Panc1 (cell line): ENCODE results near the gene DBH. TPM values are rescaled to one million over a fixed set of nuclear protein-coding genes. Genes with fewer than 3 reads are reported as not detected.

Experiments used
- ATAC-seq: fragments of 200-7000 bp; cut with Tn5 transposase; 2 replicates; pipeline ENCODE4 v1.9.1; 2020; ENCODE audit warnings: mild to moderate bottlenecking, moderate library complexity
- BruUV-seq: library from RNA; stranded (reverse); fragments of 400-500 nt; replicated peaks from 2 replicates; lab custom pipeline; 2021; lab: Mats Ljungman, UMichigan
- CTCF ChIA-PET: fragments of 300-600 bp; sonication (Branson Sonifier 250); formaldehyde crosslinking; loops from one replicate; lab custom pipeline; 2022; ENCODE audit warnings: antibody characterized with exemption; lab: Charles Lee
- POLR2A ChIA-PET: fragments of 300-600 bp; sonication (Branson Sonifier 250); formaldehyde crosslinking; loops from one replicate; lab custom pipeline; 2022; ENCODE audit warnings: antibody characterized with exemption; lab: Charles Lee
- DNase-seq: peaks from one replicate; pipeline ENCODE4 v3.0.0-alpha.2; 2010; ENCODE audit warnings: low read depth, low spot score
- H3K27ac ChIP-seq: 2 replicates; pipeline ENCODE4 v1.5.1; 2011; ENCODE audit warnings: mild to moderate bottlenecking, low read length, inconsistent platforms
- H3K27me3 ChIP-seq: fragments of 200-500 bp; sonication (Bioruptor generic); 2 replicates; pipeline ENCODE4 v1.6.0; 2014; ENCODE audit warnings: low read length, inconsistent platforms; ENCODE audit not compliant: control insufficient read depth, insufficient read depth
- H3K36me3 ChIP-seq: fragments of 200-500 bp; sonication (Bioruptor generic); 2 replicates; pipeline ENCODE4 v1.5.1; 2014; ENCODE audit warnings: inconsistent platforms, mild to moderate bottlenecking, low read length, moderate library complexity; ENCODE audit not compliant: control insufficient read depth, insufficient read depth
- H3K4me1 ChIP-seq: 2 replicates; pipeline ENCODE4 v1.5.1; 2011; ENCODE audit warnings: inconsistent platforms, mild to moderate bottlenecking, low read length, moderate library complexity; ENCODE audit not compliant: control insufficient read depth, insufficient read depth
- H3K4me3 ChIP-seq, 2 experiments: 2 replicates each; pipeline ENCODE4 v1.5.1; 2011 to 2012; ENCODE audit warnings: low read depth in 2 of 2, low read length in 2 of 2, mild to moderate bottlenecking in 2 of 2, inconsistent platforms in 1 of 2, moderate library complexity in 1 of 2
- H3K9me3 ChIP-seq: fragments of 200-500 bp; sonication (Bioruptor generic); 2 replicates; pipeline ENCODE4 v1.5.1; 2014; ENCODE audit warnings: low read depth, mild to moderate bottlenecking, inconsistent platforms, low read length, moderate library complexity; ENCODE audit not compliant: control insufficient read depth, insufficient read depth
- POLR2AphosphoS5 ChIP-seq: IDR thresholded peaks from 2 replicates; pipeline ENCODE4 v1.6.1; 2012; ENCODE audit warnings: mild to moderate bottlenecking, low read depth, low read length, moderate library complexity
- SIN3A ChIP-seq: IDR thresholded peaks from 2 replicates; pipeline ENCODE4 v1.6.1; 2012; ENCODE audit warnings: low read depth, mild to moderate bottlenecking, low read length, moderate library complexity, borderline replicate concordance; ENCODE audit not compliant: insufficient read depth
- TCF7L2 ChIP-seq: IDR thresholded peaks from 2 replicates; pipeline ENCODE4 v1.6.1; 2011; ENCODE audit warnings: mild to moderate bottlenecking, low read depth, low read length, inconsistent platforms
- in situ Hi-C: cut with HindIII; loops from 2 replicates; pipeline ENCODE4 v1.10.0; 2016; ENCODE audit warnings: low sequenced_read_pairs, low pct_unique_long_range_greater_than_20kb
- intact Hi-C: fragments of 100-400 bp; cut with micrococcal nuclease; formaldehyde crosslinking; loops from one replicate; pipeline ENCODE4 v1.10.0; 2022; ENCODE audit not compliant: unreplicated experiment
- total RNA-seq: library from RNA; stranded (reverse); gene quantifications from one replicate; pipeline ENCODE4 v1.2.1, GENCODE V29; 2021; ENCODE audit not compliant: unreplicated experiment
- TF ChIP-seq, protein P1 (sequence below): fragments of 450-650 bp; IDR thresholded peaks from 2 replicates; pipeline ENCODE4 v1.5.1; 2017; ENCODE audit warnings: mild to moderate bottlenecking
- TF ChIP-seq, protein P2 (sequence below), 2 experiments: IDR thresholded peaks; 2 replicates each; pipeline ENCODE4 v1.6.1; 2011 to 2012; ENCODE audit warnings: low read depth in 2 of 2, control low read depth in 1 of 2, low read length in 1 of 2, mild to moderate bottlenecking in 1 of 2, moderate library complexity in 1 of 2; ENCODE audit not compliant: insufficient read depth in 1 of 2

DBH gene
- total RNA-seq, 1 experiment from 2014 or later, result not detected

DNA sequence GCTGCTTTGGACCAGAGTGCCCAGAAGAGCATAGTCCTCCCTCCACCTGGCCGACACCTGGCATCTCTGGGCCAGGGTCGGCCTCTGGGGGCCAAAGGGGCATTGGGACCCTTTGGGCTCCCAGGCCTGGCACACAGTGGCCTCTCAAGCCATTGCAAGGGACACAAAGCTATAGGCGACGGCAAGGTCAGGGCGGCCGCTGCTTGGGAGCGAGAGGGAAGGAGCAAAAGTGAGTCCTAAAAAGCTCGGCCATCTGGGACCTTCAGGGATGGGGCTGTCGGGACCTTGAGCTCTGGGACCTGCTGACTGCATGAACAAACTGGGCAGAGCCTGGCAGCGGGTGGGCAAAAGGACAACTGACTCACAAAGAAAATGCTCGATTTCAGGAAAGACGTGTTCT, 13.9 kb downstream of the DBH start:
- TF ChIP-seq TCF7L2 (no peak), POLR2AphosphoS5 (no peak), SIN3A (no peak)
- TF ChIP-seq, protein P1, sequence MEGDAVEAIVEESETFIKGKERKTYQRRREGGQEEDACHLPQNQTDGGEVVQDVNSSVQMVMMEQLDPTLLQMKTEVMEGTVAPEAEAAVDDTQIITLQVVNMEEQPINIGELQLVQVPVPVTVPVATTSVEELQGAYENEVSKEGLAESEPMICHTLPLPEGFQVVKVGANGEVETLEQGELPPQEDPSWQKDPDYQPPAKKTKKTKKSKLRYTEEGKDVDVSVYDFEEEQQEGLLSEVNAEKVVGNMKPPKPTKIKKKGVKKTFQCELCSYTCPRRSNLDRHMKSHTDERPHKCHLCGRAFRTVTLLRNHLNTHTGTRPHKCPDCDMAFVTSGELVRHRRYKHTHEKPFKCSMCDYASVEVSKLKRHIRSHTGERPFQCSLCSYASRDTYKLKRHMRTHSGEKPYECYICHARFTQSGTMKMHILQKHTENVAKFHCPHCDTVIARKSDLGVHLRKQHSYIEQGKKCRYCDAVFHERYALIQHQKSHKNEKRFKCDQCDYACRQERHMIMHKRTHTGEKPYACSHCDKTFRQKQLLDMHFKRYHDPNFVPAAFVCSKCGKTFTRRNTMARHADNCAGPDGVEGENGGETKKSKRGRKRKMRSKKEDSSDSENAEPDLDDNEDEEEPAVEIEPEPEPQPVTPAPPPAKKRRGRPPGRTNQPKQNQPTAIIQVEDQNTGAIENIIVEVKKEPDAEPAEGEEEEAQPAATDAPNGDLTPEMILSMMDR, result no peak
- TF ChIP-seq, protein P2, sequence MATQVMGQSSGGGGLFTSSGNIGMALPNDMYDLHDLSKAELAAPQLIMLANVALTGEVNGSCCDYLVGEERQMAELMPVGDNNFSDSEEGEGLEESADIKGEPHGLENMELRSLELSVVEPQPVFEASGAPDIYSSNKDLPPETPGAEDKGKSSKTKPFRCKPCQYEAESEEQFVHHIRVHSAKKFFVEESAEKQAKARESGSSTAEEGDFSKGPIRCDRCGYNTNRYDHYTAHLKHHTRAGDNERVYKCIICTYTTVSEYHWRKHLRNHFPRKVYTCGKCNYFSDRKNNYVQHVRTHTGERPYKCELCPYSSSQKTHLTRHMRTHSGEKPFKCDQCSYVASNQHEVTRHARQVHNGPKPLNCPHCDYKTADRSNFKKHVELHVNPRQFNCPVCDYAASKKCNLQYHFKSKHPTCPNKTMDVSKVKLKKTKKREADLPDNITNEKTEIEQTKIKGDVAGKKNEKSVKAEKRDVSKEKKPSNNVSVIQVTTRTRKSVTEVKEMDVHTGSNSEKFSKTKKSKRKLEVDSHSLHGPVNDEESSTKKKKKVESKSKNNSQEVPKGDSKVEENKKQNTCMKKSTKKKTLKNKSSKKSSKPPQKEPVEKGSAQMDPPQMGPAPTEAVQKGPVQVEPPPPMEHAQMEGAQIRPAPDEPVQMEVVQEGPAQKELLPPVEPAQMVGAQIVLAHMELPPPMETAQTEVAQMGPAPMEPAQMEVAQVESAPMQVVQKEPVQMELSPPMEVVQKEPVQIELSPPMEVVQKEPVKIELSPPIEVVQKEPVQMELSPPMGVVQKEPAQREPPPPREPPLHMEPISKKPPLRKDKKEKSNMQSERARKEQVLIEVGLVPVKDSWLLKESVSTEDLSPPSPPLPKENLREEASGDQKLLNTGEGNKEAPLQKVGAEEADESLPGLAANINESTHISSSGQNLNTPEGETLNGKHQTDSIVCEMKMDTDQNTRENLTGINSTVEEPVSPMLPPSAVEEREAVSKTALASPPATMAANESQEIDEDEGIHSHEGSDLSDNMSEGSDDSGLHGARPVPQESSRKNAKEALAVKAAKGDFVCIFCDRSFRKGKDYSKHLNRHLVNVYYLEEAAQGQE (IDR thresholded peaks at IDR 0.05; ENCODE audit: insufficient read depth in 1 of 2, low read depth in 2 of 2, low read length in 1 of 2), result no peak
- Histone ChIP-seq H3K27ac (no peak overlapping the region), H3K4me3 (no peak overlapping the region), H3K4me1 (no peaks in the 10 kb centered on the region), H3K36me3 (no peaks in the 10 kb centered on the region), H3K9me3 (no peaks in the 10 kb centered on the region), H3K27me3 (no peaks in the 10 kb centered on the region; the same call in 1 of the 2 replicates)
- DNase-seq (no peak), ATAC-seq (no peak)
- POLR2A ChIA-PET, result interaction anchor here (0.6 kb wide), 1 partner anchor 118 kb away, joined by 6 read pairs; no protein-coding TSS in a partner anchor
- in situ Hi-C loops, result no loop called here
- intact Hi-C loops, result no loop called here
- BruUV-seq, result no TSS peak
- CTCF ChIA-PET, result no interaction called here

DNA sequence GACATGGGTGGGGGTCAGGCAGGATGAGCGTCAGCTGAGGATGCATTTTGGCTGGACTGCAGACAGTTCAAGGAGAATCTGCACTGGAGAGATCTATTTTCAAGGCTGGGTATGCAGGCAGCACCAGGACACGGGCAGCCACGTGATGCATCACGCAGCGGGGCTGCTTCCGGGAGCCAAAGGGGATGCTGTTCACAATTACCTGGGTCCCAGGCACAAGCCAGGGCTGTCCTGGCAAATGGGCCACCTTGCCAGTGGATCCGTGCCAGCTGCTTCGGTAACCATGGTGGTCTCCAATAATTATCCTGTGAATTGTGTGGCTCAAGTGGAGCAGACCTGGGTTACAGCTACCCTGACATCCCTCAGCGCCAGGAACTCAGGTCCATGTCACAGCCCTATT, 17.5 kb downstream of the DBH start:
- TF ChIP-seq, protein P2 (IDR thresholded peaks at IDR 0.05; ENCODE audit: insufficient read depth in 1 of 2, low read depth in 2 of 2, low read length in 1 of 2), result no peak
- TF ChIP-seq, protein P1, result no peak
- TF ChIP-seq SIN3A (no peak), POLR2AphosphoS5 (no peak), TCF7L2 (no peak)
- no peak for DNase-seq
- H3K27me3 ChIP-seq, result no peaks in the 10 kb centered on the region; the same call in 1 of the 2 replicates

More for the DNA sequence above, 17.5 kb downstream of the DBH start:
- H3K9me3 ChIP-seq, result no peaks in the 10 kb centered on the region
- in situ Hi-C loops, result no loop called here
- no TSS peak for BruUV-seq
- H3K4me3 ChIP-seq, result no peak overlapping the region
- no peaks in the 10 kb centered on the region for H3K4me1 ChIP-seq
- intact Hi-C loops, result no loop called here
- H3K27ac ChIP-seq, result no peak overlapping the region
- H3K36me3 ChIP-seq, result no peaks in the 10 kb centered on the region
- CTCF ChIA-PET, result no interaction called here
- POLR2A ChIA-PET, result no interaction called here
- no peak for ATAC-seq
